OCI-LY7 (cell line): ENCODE results near the gene KLHL8. TPM values are rescaled to one million over a fixed set of nuclear protein-coding genes. Genes with fewer than 3 reads are reported as not detected.

Source experiments
- BruUV-seq: library from RNA; stranded (reverse); fragments of 400-500 nt; replicated peaks from 2 replicates; lab custom pipeline; 2021; lab: Mats Ljungman, UMichigan
- CTCF ChIA-PET: fragments of 300-600 bp; sonication (Branson Sonifier 250); formaldehyde crosslinking; loops from one replicate; lab custom pipeline; 2022; ENCODE audit warnings: antibody characterized with exemption; ENCODE audit not compliant: unreplicated experiment; lab: Charles Lee
- POLR2A ChIA-PET: fragments of 300-600 bp; sonication (Branson Sonifier 250); formaldehyde crosslinking; loops from one replicate; lab custom pipeline; 2022; ENCODE audit warnings: antibody characterized with exemption; lab: Charles Lee
- DNase-seq: peaks from one replicate; pipeline ENCODE4 v3.0.0-alpha.2; 2015; ENCODE audit warnings: low spot score
- H2AFZ ChIP-seq: fragments of 200-600 bp; sonication (generic), shearing (Covaris generic); 2 replicates; pipeline ENCODE4 v1.6.1; 2014; ENCODE audit warnings: mild to moderate bottlenecking, antibody characterized with exemption, low read length, moderate library complexity
- H3K27ac ChIP-seq: fragments of 200-600 bp; sonication (generic); 2 replicates; pipeline ENCODE4 v1.5.1; 2014; ENCODE audit warnings: mixed run types, low read depth, mild to moderate bottlenecking, moderate library complexity, low read length, inconsistent platforms; ENCODE audit not compliant: poor library complexity, severe bottlenecking
- H3K36me3 ChIP-seq: fragments of 200-600 bp; sonication (generic); 2 replicates; pipeline ENCODE4 v1.6.1; 2014; ENCODE audit warnings: mild to moderate bottlenecking, antibody characterized with exemption, low read length, moderate library complexity, mixed read lengths; ENCODE audit not compliant: insufficient read depth
- H3K4me1 ChIP-seq: fragments of 200-600 bp; sonication (generic); 2 replicates; pipeline ENCODE4 v1.5.1; 2014; ENCODE audit warnings: mild to moderate bottlenecking, low read length; ENCODE audit not compliant: insufficient read depth, poor library complexity, severe bottlenecking
- H3K4me2 ChIP-seq: fragments of 200-600 bp; sonication (generic); 2 replicates; pipeline ENCODE4 v1.6.1; 2014; ENCODE audit warnings: mild to moderate bottlenecking, low read length
- H3K4me3 ChIP-seq: fragments of 200-600 bp; sonication (generic); 2 replicates; pipeline ENCODE4 v1.5.1; 2014; ENCODE audit warnings: mild to moderate bottlenecking, low read depth, low read length; ENCODE audit not compliant: poor library complexity, severe bottlenecking
- H3K79me2 ChIP-seq: fragments of 200-600 bp; sonication (generic); 2 replicates; pipeline ENCODE4 v1.6.1; 2016; ENCODE audit warnings: low read depth, mild to moderate bottlenecking, low read length, moderate library complexity, mixed read lengths; ENCODE audit not compliant: insufficient read depth
- H3K9me2 ChIP-seq: fragments of 200-600 bp; sonication (generic); 2 replicates; pipeline ENCODE4 v1.6.1; 2016; ENCODE audit warnings: mild to moderate bottlenecking, low read length, mixed read lengths; ENCODE audit not compliant: insufficient read depth
- H3K9me3 ChIP-seq: fragments of 200-600 bp; sonication (generic); 2 replicates; pipeline ENCODE4 v1.6.1; 2014; ENCODE audit warnings: mild to moderate bottlenecking, mixed run types, low read length, mixed read lengths
- H4K20me1 ChIP-seq: fragments of 200-600 bp; sonication (generic); 2 replicates; pipeline ENCODE4 v1.6.1; 2014; ENCODE audit warnings: mild to moderate bottlenecking, antibody characterized with exemption, low read length, moderate library complexity, mixed read lengths; ENCODE audit not compliant: insufficient read depth
- CTCF ChIP-seq: fragments of 200-600 bp; sonication (generic); conservative IDR thresholded peaks from 2 replicates; pipeline ENCODE4 v1.5.1; 2014; ENCODE audit warnings: mild to moderate bottlenecking, antibody characterized with exemption, low read length, moderate library complexity, mixed read lengths
- EZH2phosphoT487 ChIP-seq: fragments of 200-600 bp; sonication (generic); IDR thresholded peaks from 2 replicates; pipeline ENCODE4 v1.6.1; 2018; ENCODE audit warnings: low read depth, borderline replicate concordance, mild to moderate bottlenecking, mixed run types, antibody characterized with exemption, low read length, moderate library complexity, mixed read lengths
- intact Hi-C: fragments of 100-400 bp; cut with micrococcal nuclease; formaldehyde crosslinking; loops from one replicate; pipeline ENCODE4 v1.10.0; 2022; ENCODE audit not compliant: unreplicated experiment
- total RNA-seq, 2 experiments: library from RNA; depleted of rRNA in 1 of 2; stranded (reverse); fragments of >200 nt in 1 of 2; shearing (Covaris generic) in 1 of 2; gene quantifications; 2 replicates each; pipeline ENCODE4 v1.2.3, GENCODE V29; 2014 to 2022

The KLHL8 gene
- total RNA-seq, 2 experiments from 2014 or later, result 9.0 to 23.4 TPM

GRCh38 chr4:87133183-87133582, 87.2 kb downstream of the KLHL8 start:
- Histone ChIP-seq H3K9me2 (no peaks in the 10 kb centered on the region), H3K36me3 (peaks cover 97% of the 10 kb centered on the region), H2AFZ (no peak overlapping the region), H3K4me2 (no peak overlapping the region), H4K20me1 (no peaks in the 10 kb centered on the region), H3K4me1 (peaks cover 5% of the 10 kb centered on the region), H3K79me2 (no peaks in the 10 kb centered on the region), H3K27ac (no peak overlapping the region), H3K4me3 (no peak overlapping the region), H3K9me3 (no peaks in the 10 kb centered on the region)
- intact Hi-C loops, result no loop called here
- ChIA-PET POLR2A (interaction anchor here (0.6 to 2.6 kb wide), 4 partner anchors 8 to 52 kb away, joined by 3 to 6 read pairs (median 4); no protein-coding TSS in a partner anchor), CTCF (no interaction called here)
- TF ChIP-seq CTCF (no peak), EZH2phosphoT487 (no peak)
- DNase-seq, result no peak
- no TSS peak for BruUV-seq

GRCh38 chr4:87132035-87132434, 88.4 kb downstream of the KLHL8 start:
- TF ChIP-seq CTCF (no peak), EZH2phosphoT487 (no peak)
- peaks cover 5% of the 10 kb centered on the region for H3K4me1 ChIP-seq
- CTCF ChIA-PET, result no interaction called here

GRCh38 chr4:87130985-87131703, 89.3 kb downstream of the KLHL8 start:
- Histone ChIP-seq H3K9me3 (no peaks in the 10 kb centered on the region), H3K9me2 (no peaks in the 10 kb centered on the region), H2AFZ (no peak overlapping the region), H3K4me2 (no peak overlapping the region), H3K27ac (no peak overlapping the region), H3K36me3 (peaks cover 97% of the 10 kb centered on the region), H3K79me2 (no peaks in the 10 kb centered on the region), H4K20me1 (no peaks in the 10 kb centered on the region), H3K4me1 (peaks cover 5% of the 10 kb centered on the region), H3K4me3 (no peak overlapping the region)
- TF ChIP-seq CTCF (no peak), EZH2phosphoT487 (no peak)
- BruUV-seq, result no TSS peak
- DNase-seq, result no peak
- intact Hi-C loops, result no loop called here
- ChIA-PET POLR2A (interaction anchor here (0.6 kb wide), 1 partner anchor 260 kb away, joined by 4 read pairs; the partner anchor contains the start of gene HSD17B11), CTCF (no interaction called here)

More at GRCh38 chr4:87132035-87132434, 88.4 kb downstream of the KLHL8 start:
- POLR2A ChIA-PET, result no interaction called here
- H4K20me1 ChIP-seq, result no peaks in the 10 kb centered on the region
- H2AFZ ChIP-seq, result no peak overlapping the region
- H3K4me2 ChIP-seq, result no peak overlapping the region
- no peaks in the 10 kb centered on the region for H3K79me2 ChIP-seq
- no peak overlapping the region for H3K4me3 ChIP-seq
- H3K36me3 ChIP-seq, result peaks cover 97% of the 10 kb centered on the region
- intact Hi-C loops, result no loop called here
- BruUV-seq, result no TSS peak
- no peaks in the 10 kb centered on the region for H3K9me3 ChIP-seq
- DNase-seq, result peak; percentile 7
- no peaks in the 10 kb centered on the region for H3K9me2 ChIP-seq
- H3K27ac ChIP-seq, result no peak overlapping the region
